NT2/D1 (cell line): Measurements from ENCODE around the gene CAMK2N1.

Experiments
- SUZ12 ChIP-seq: IDR thresholded peaks from 2 replicates; pipeline ENCODE4 v1.6.1; 2011; ENCODE audit not compliant: insufficient read length, insufficient read depth; ENCODE audit errors: extremely low read depth
- YY1 ChIP-seq: IDR thresholded peaks from 2 replicates; pipeline ENCODE4 v1.6.1; 2011; ENCODE audit not compliant: insufficient read length, insufficient read depth

GRCh38 chr1:20442920-20443625 lies 42.9 kb downstream of the CAMK2N1 start:
- no peak for TF ChIP-seq SUZ12
- TF ChIP-seq YY1, result no peak
